Measurements from ENCODE around the gene CIBAR2. TPM values are rescaled to one million over a fixed set of nuclear protein-coding genes. Genes with fewer than 3 reads are reported as not detected.
A peak's percentile ranks its signal among the peaks of the same experiment; 100 is the strongest.

CIBAR2 gene
- total RNA-seq, 1 donor from 2014 or later, result 12.8 TPM

- no peak for TF ChIP-seq CTCF (IDR thresholded peaks at IDR 0.05)
- Histone ChIP-seq H3K27me3 (ENCODE audit: low read depth) (no peaks in the 10 kb centered on the region), H3K27ac (no peak overlapping the region), H3K36me3 (no peaks in the 10 kb centered on the region), H3K4me1 (peaks cover 34% of the 10 kb centered on the region), H3K4me3 (no peak overlapping the region), H3K9me3 (no peaks in the 10 kb centered on the region)
- intact Hi-C loops (cut with DNase I), result no loop called here
- no peak for ATAC-seq
- no peak for DNase-seq
Measured at GRCh38 chr16:85156869-85157268, 44.6 kb upstream of the CIBAR2 start.

GRCh38 chr16:85156440-85156839, 44.2 kb upstream of the CIBAR2 start:
- TF ChIP-seq CTCF (IDR thresholded peaks at IDR 0.05), result no peak
- no peaks in the 10 kb centered on the region for H3K27me3 ChIP-seq (ENCODE audit: low read depth)
- H3K27ac ChIP-seq, result no peak overlapping the region
- DNase-seq (no peak), ATAC-seq (no peak)
- no peaks in the 10 kb centered on the region for H3K9me3 ChIP-seq
- H3K36me3 ChIP-seq, result no peaks in the 10 kb centered on the region
- H3K4me3 ChIP-seq, result no peak overlapping the region
- intact Hi-C loops (cut with DNase I), result no loop called here
- H3K4me1 ChIP-seq, result peaks cover 38% of the 10 kb centered on the region

- intact Hi-C loops (cut with DNase I), result no loop called here
- H3K27ac ChIP-seq, result no peak overlapping the region
- ATAC-seq (no peak), DNase-seq (no peak)
- H3K4me1 ChIP-seq, result peaks cover 22% of the 10 kb centered on the region
- H3K9me3 ChIP-seq, result no peaks in the 10 kb centered on the region
- no peaks in the 10 kb centered on the region for H3K27me3 ChIP-seq (ENCODE audit: low read depth)
- H3K36me3 ChIP-seq, result no peaks in the 10 kb centered on the region
- TF ChIP-seq CTCF (IDR thresholded peaks at IDR 0.05), result no peak
- H3K4me3 ChIP-seq, result no peak overlapping the region
Measured at GRCh38 chr16:85153656-85154091, 41.4 kb upstream of the CIBAR2 start.

- H3K4me3 ChIP-seq, result no peak overlapping the region
- TF ChIP-seq CTCF (IDR thresholded peaks at IDR 0.05), result no peak
- H3K27me3 ChIP-seq (ENCODE audit: low read depth), result no peaks in the 10 kb centered on the region
- ATAC-seq (no peak), DNase-seq (no peak)
- no peak overlapping the region for H3K27ac ChIP-seq
- H3K36me3 ChIP-seq, result no peaks in the 10 kb centered on the region
- no peaks in the 10 kb centered on the region for H3K9me3 ChIP-seq
- H3K4me1 ChIP-seq, result peaks cover 17% of the 10 kb centered on the region
- intact Hi-C loops (cut with DNase I), result no loop called here
Measured at GRCh38 chr16:85153046-85153445, 40.8 kb upstream of the CIBAR2 start.

- TF ChIP-seq CTCF (IDR thresholded peaks at IDR 0.05), result no peak
- no peaks in the 10 kb centered on the region for H3K36me3 ChIP-seq
- DNase-seq (no peak), ATAC-seq (peak in 1 of 2 donors; percentile 4)
- H3K4me3 ChIP-seq, result no peak overlapping the region
- no peak overlapping the region for H3K27ac ChIP-seq
- H3K27me3 ChIP-seq (ENCODE audit: low read depth), result no peaks in the 10 kb centered on the region
- intact Hi-C loops (cut with DNase I), result no loop called here
- peaks cover 16% of the 10 kb centered on the region for H3K4me1 ChIP-seq
- no peaks in the 10 kb centered on the region for H3K9me3 ChIP-seq
Measured at GRCh38 chr16:85152414-85153030, 40.2 kb upstream of the CIBAR2 start.
